Spinal cord (tissue), 10 donors: ENCODE data around the gene MAP2K6. TPM values are rescaled to one million over a fixed set of nuclear protein-coding genes. Genes with fewer than 3 reads are reported as not detected.

Source experiments
- DNase-seq, 6 donors: peaks; one replicate each; pipeline versions ENCODE4 v3.0.0 to v3.0.0-alpha.2; 2013 to 2015; ENCODE audit warnings: low spot score in 6 of 6, low read depth in 4 of 6
- H3K27ac ChIP-seq: one replicate; pipeline ENCODE4 v1.5.1; 2013; ENCODE audit warnings: low read depth, low read length, control low read depth
- H3K27me3 ChIP-seq: one replicate; pipeline ENCODE4 v1.6.1; 2013; ENCODE audit warnings: low read length; ENCODE audit not compliant: control insufficient read depth, insufficient read depth
- H3K36me3 ChIP-seq: one replicate; pipeline ENCODE4 v1.6.1; 2013; ENCODE audit warnings: low read length; ENCODE audit not compliant: control insufficient read depth, insufficient read depth
- H3K4me1 ChIP-seq: one replicate; pipeline ENCODE4 v1.6.1; 2013; ENCODE audit warnings: low read length; ENCODE audit not compliant: control insufficient read depth, insufficient read depth
- H3K4me3 ChIP-seq: one replicate; pipeline ENCODE4 v1.5.1; 2013; ENCODE audit warnings: low read depth, low read length, control low read depth
- H3K9me3 ChIP-seq: one replicate; pipeline ENCODE4 v1.6.1; 2013; ENCODE audit warnings: low read length; ENCODE audit not compliant: control insufficient read depth, insufficient read depth
- WGBS: methylation state at CpG from one replicate; pipeline ENCODE4 v1.1.5; 2013; ENCODE audit warnings: missing lambda C conversion rate; ENCODE audit not compliant: insufficient coverage; 5-methylcytosine and 5-hydroxymethylcytosine counted together
- polyA plus RNA-seq, 2 donors: library from polyadenylated mRNA; unstranded; fragments of 120-200 nt; gene quantifications; one replicate each; pipeline ENCODE4 v1.2.1, GENCODE V29; 2013; ENCODE audit not compliant: insufficient read length in 2 of 2
- total RNA-seq, 2 donors: library from RNA; depleted of rRNA in 1 of 2; stranded (reverse); fragments of 120-200 nt in 1 of 2; fragments of >200 nt in 1 of 2; gene quantifications; one replicate each; pipeline versions ENCODE4 v1.2.3 to v1.2.4, GENCODE V29; 2013 to 2014
- donor health status: healthy.

MAP2K6 gene
- total and polyA plus RNA-seq, 4 donors: 11.5 to 32.5 (median 17.9) TPM

DNA sequence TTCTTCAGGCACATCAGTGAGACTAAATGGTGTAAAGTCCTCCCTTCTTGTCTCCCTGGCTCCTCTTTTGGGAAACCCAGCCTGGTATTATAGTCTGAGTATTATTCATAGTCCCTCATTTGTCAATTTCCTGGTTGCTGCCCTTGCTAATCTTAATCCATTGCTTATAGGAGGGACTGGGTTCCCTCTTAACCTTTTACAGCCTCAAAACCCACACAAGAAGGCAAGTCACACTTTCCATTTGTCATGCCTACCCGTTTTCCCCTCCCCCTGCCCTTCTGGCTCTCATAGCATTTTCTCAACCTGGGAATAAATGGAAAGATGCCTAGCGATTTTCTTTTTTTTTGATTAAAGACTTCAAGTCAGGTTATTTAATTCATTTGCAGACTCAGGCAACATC lies 124.8 kb downstream of the MAP2K6 start:
- no peak for DNase-seq
- peaks cover 10% of the 10 kb centered on the region for H3K36me3 ChIP-seq
- WGBS: 100% methylated on average over 1 of the region's 2 CpGs

GRCh38 chr17:69539781-69540319 lies 125.4 kb downstream of the MAP2K6 start:
- H3K4me1 ChIP-seq: no peaks in the 10 kb centered on the region
- H3K27ac ChIP-seq: no peak overlapping the region
- H3K9me3 ChIP-seq: no peaks in the 10 kb centered on the region

More for the DNA sequence above, 124.8 kb downstream of the MAP2K6 start:
- no peak overlapping the region for H3K27ac ChIP-seq
- no peaks in the 10 kb centered on the region for H3K9me3 ChIP-seq
- H3K27me3 ChIP-seq: no peaks in the 10 kb centered on the region
- H3K4me3 ChIP-seq: no peak overlapping the region
- no peaks in the 10 kb centered on the region for H3K4me1 ChIP-seq

DNA sequence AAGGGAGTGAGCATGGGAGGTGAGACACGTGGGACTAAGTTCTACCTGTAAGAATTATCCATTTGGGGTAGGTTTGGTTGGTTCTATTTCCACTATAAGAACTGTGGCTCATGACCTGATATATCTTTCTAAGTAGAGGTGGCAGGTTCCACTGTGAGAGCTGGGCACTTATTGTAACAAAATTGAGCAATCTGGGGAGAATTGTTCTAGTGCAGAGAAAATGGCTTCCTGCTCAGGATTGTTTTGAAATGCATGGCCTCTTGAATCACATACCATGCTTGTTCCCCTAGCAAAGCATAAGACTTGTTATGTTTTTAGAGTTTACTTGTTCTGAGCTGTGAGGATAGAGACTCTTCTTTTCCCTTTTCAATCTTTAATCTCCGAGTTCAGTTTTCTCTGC lies 125.9 kb downstream of the MAP2K6 start:
- H3K4me1 ChIP-seq: no peaks in the 10 kb centered on the region
- no peak overlapping the region for H3K27ac ChIP-seq
- H3K36me3 ChIP-seq: peaks cover 8% of the 10 kb centered on the region
- H3K4me3 ChIP-seq: no peak overlapping the region
- DNase-seq: no peak
- 100% methylated on average over 1 of the region's 2 CpGs for WGBS
- no peaks in the 10 kb centered on the region for H3K27me3 ChIP-seq
- no peaks in the 10 kb centered on the region for H3K9me3 ChIP-seq

More at GRCh38 chr17:69539781-69540319, 125.4 kb downstream of the MAP2K6 start:
- Histone ChIP-seq H3K36me3 (peaks cover 10% of the 10 kb centered on the region), H3K27me3 (no peaks in the 10 kb centered on the region), H3K4me3 (no peak overlapping the region)
- no peak for DNase-seq
- 85% methylated on average over 2 of the region's 4 CpGs for WGBS

- Histone ChIP-seq H3K27me3 (no peaks in the 10 kb centered on the region), H3K4me1 (no peaks in the 10 kb centered on the region), H3K36me3 (no peaks in the 10 kb centered on the region), H3K9me3 (no peaks in the 10 kb centered on the region), H3K4me3 (no peak overlapping the region), H3K27ac (no peak overlapping the region)
- DNase-seq: no peak
- WGBS: 100% methylated on average over 2 of the region's 3 CpGs
Observed at GRCh38 chr17:69547230-69547629, 132.7 kb downstream of the MAP2K6 start.

DNA sequence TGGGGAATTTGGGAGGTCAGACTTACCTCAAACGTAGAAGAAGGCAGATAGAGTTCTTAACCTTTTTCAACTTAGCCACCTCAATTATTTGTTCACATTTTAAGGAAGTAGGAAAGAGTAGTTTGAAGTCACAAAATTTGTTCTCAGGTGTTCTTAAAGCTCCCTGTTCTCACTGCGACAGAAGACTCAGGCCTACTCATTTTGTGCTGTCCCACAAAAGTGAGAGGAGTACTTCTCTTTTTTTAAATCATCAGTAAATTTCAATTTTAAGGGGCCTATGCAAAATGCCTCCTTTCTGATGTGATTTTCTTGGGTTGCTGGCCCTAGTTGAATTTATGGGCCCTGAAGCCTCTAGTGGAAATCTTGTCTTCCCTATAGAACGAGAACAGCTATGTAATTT lies 133.4 kb downstream of the MAP2K6 start:
- Histone ChIP-seq H3K27me3 (no peaks in the 10 kb centered on the region), H3K36me3 (no peaks in the 10 kb centered on the region), H3K4me3 (no peak overlapping the region), H3K9me3 (no peaks in the 10 kb centered on the region), H3K27ac (no peak overlapping the region), H3K4me1 (no peaks in the 10 kb centered on the region)
- DNase-seq: no peak
- 100% methylated on average over 1 of the region's 3 CpGs for whole genome bisulfite sequencing

DNA sequence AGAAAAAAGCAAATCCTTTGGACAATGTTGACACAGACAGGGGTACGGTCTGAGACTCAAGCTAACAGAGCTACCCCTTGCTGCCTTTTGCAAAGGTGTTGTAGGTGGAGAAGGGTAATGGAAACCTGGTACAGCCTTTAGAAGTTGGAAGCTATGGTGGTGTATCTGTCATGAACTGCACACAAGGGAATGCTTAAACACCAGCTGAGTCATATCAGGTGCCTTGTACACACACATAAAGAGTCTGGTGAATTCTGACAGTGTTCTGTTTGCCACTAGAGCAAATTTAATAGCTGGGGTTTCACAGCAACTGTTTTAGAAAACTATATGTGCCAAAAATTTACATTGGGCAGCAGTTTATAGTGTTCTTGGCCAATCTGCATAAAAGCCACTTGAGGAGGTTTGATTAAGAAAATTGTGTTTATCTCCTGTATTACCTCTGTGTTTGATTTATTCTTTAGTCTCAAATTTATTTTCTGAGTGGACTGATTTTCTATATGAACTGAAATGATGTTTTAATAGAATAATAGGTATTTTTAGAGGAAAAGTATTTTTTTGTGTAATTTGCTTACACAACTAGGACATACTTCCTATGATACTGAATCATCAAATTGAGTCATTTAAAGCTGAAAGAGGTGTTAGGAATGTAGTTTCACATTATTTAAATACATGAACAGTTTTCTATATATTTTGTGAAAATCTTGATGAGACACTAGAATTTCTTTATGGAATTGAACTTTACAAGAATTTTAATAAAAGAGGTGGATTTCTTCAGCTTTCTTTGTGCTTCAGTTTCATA lies 136.9 kb downstream of the MAP2K6 start:
- H3K4me1 ChIP-seq: no peaks in the 10 kb centered on the region
- H3K36me3 ChIP-seq: no peaks in the 10 kb centered on the region
- H3K4me3 ChIP-seq: no peak overlapping the region
- H3K9me3 ChIP-seq: no peaks in the 10 kb centered on the region
- H3K27ac ChIP-seq: no peak overlapping the region
- no peaks in the 10 kb centered on the region for H3K27me3 ChIP-seq
- no peak for DNase-seq
- WGBS: 75% methylated on average over 1 of the region's 1 CpG

- Histone ChIP-seq H3K4me1 (no peaks in the 10 kb centered on the region), H3K9me3 (no peaks in the 10 kb centered on the region), H3K27me3 (no peaks in the 10 kb centered on the region), H3K36me3 (no peaks in the 10 kb centered on the region), H3K4me3 (no peak overlapping the region), H3K27ac (no peak overlapping the region)
- no CpG with 5 or more reads among the region's 5 CpGs for WGBS
- DNase-seq: no peak
Observed at GRCh38 chr17:69552986-69553667, 138.6 kb downstream of the MAP2K6 start.

GRCh38 chr17:69555056-69555455 lies 140.6 kb downstream of the MAP2K6 start:
- WGBS: 80% methylated on average over 1 of the region's 2 CpGs
- H3K9me3 ChIP-seq: no peaks in the 10 kb centered on the region
- no peaks in the 10 kb centered on the region for H3K4me1 ChIP-seq
- no peaks in the 10 kb centered on the region for H3K27me3 ChIP-seq
- no peak overlapping the region for H3K4me3 ChIP-seq
- DNase-seq: no peak
- H3K36me3 ChIP-seq: no peaks in the 10 kb centered on the region
- H3K27ac ChIP-seq: no peak overlapping the region

GRCh38 chr17:69557339-69557738 lies 142.8 kb downstream of the MAP2K6 start:
- Histone ChIP-seq H3K4me1 (no peaks in the 10 kb centered on the region), H3K27me3 (no peaks in the 10 kb centered on the region), H3K36me3 (no peaks in the 10 kb centered on the region), H3K4me3 (no peak overlapping the region), H3K27ac (no peak overlapping the region), H3K9me3 (no peaks in the 10 kb centered on the region)
- WGBS: no CpG with 5 or more reads among the region's 3 CpGs
- DNase-seq: no peak
